SK-N-SH treated with all-trans-retinoic acid at 6 μM for 48 hours (cell line): ENCODE results near the gene TTR.

Experiments used
- ATAC-seq: fragments of 200-7000 bp; cut with Tn5 transposase; 3 replicates; pipeline ENCODE4 v1.9.1; 2020; ENCODE audit warnings: mild to moderate bottlenecking, moderate library complexity
- ARNTL ChIP-seq: fragments of 450-650 bp; formaldehyde crosslinking; IDR thresholded peaks from 2 replicates; pipeline ENCODE4 v1.5.0; 2020; ENCODE audit warnings: low read depth, mild to moderate bottlenecking, moderate library complexity, borderline replicate concordance
- BACH2 ChIP-seq: fragments of 250-450 bp; sonication (Bioruptor Pico); IDR thresholded peaks from 2 replicates; pipeline ENCODE4 v1.9.0; 2021; ENCODE audit warnings: mild to moderate bottlenecking, borderline replicate concordance
- CSDC2 ChIP-seq: fragments of 250-450 bp; sonication (Bioruptor Pico); IDR thresholded peaks from 2 replicates; pipeline ENCODE4 v1.5.0; 2020; ENCODE audit warnings: mild to moderate bottlenecking, moderate library complexity
- CSRNP3 ChIP-seq: fragments of 250-450 bp; sonication (Bioruptor Pico); IDR thresholded peaks from 2 replicates; pipeline ENCODE4 v1.5.1; 2021; ENCODE audit warnings: mild to moderate bottlenecking, moderate library complexity
- ESRRG ChIP-seq: fragments of 250-450 bp; sonication (Bioruptor Pico); IDR thresholded peaks from 2 replicates; pipeline ENCODE4 v1.6.1; 2021; ENCODE audit warnings: mild to moderate bottlenecking
- ISL1 ChIP-seq: fragments of 250-450 bp; sonication (Bioruptor Pico); IDR thresholded peaks from 2 replicates; pipeline ENCODE4 v2.1.2; 2022; ENCODE audit warnings: mild to moderate bottlenecking, moderate library complexity
- OSR1 ChIP-seq: fragments of 250-450 bp; sonication (Bioruptor Pico); IDR thresholded peaks from 2 replicates; pipeline ENCODE4 v1.8.0; 2022; ENCODE audit warnings: moderate library complexity, mild to moderate bottlenecking, inconsistent platforms
- POU6F1 ChIP-seq: fragments of 250-450 bp; sonication (Bioruptor Pico); IDR thresholded peaks from 2 replicates; pipeline ENCODE4 v1.8.0; 2021; ENCODE audit warnings: low read depth, mild to moderate bottlenecking, moderate library complexity, borderline replicate concordance
- PPARA ChIP-seq: fragments of 250-450 bp; sonication (Bioruptor Pico); IDR thresholded peaks from 2 replicates; pipeline ENCODE4 v1.5.0; 2020; ENCODE audit warnings: mild to moderate bottlenecking, borderline replicate concordance
- RARB ChIP-seq: fragments of 250-450 bp; sonication (Bioruptor Pico); IDR thresholded peaks from 2 replicates; pipeline ENCODE4 v1.8.0; 2021; ENCODE audit warnings: mild to moderate bottlenecking, moderate library complexity
- SNAI2 ChIP-seq: fragments of 250-450 bp; sonication (Bioruptor Pico); IDR thresholded peaks from 2 replicates; pipeline ENCODE4 v1.5.0; 2020; ENCODE audit warnings: mild to moderate bottlenecking, moderate library complexity
- TCF4 ChIP-seq: fragments of 250-450 bp; sonication (Bioruptor Pico); IDR thresholded peaks from 2 replicates; pipeline ENCODE4 v1.8.0; 2021; ENCODE audit warnings: mild to moderate bottlenecking, moderate library complexity, borderline replicate concordance
- TOX ChIP-seq: fragments of 250-450 bp; sonication (Bioruptor Pico); IDR thresholded peaks from 2 replicates; pipeline ENCODE4 v1.8.0; 2021; ENCODE audit warnings: mild to moderate bottlenecking, moderate library complexity, borderline replicate concordance
- ZC3H10 ChIP-seq: fragments of 250-450 bp; sonication (Bioruptor Pico); IDR thresholded peaks from 2 replicates; pipeline ENCODE4 v1.5.1; 2021; ENCODE audit warnings: mild to moderate bottlenecking, moderate library complexity
- ZFP3 ChIP-seq: fragments of 250-450 bp; sonication (Bioruptor Pico); IDR thresholded peaks from 2 replicates; pipeline ENCODE4 v1.5.0; 2020; ENCODE audit warnings: mild to moderate bottlenecking, moderate library complexity
- ZFP30 ChIP-seq: fragments of 450-650 bp; formaldehyde crosslinking; IDR thresholded peaks from 2 replicates; pipeline ENCODE4 v1.5.0; 2022; ENCODE audit warnings: mild to moderate bottlenecking, moderate library complexity
- ZNF565 ChIP-seq: fragments of 450-650 bp; formaldehyde crosslinking; conservative IDR thresholded peaks from 2 replicates; pipeline ENCODE4 v1.5.0; 2020; ENCODE audit warnings: low read depth, mild to moderate bottlenecking, moderate library complexity
- ZNF70 ChIP-seq: fragments of 450-650 bp; formaldehyde crosslinking; IDR thresholded peaks from 2 replicates; pipeline ENCODE4 v1.5.0; 2020; ENCODE audit warnings: mild to moderate bottlenecking, moderate library complexity
- ZNF8 ChIP-seq: fragments of 450-650 bp; formaldehyde crosslinking; IDR thresholded peaks from 2 replicates; pipeline ENCODE4 v1.5.0; 2020; ENCODE audit warnings: mild to moderate bottlenecking, moderate library complexity
- TF ChIP-seq, protein P1 (sequence below): fragments of 250-450 bp; sonication (Bioruptor Pico); IDR thresholded peaks from 2 replicates; pipeline ENCODE4 v1.8.0; 2020; ENCODE audit warnings: mild to moderate bottlenecking, moderate library complexity, borderline replicate concordance
- TF ChIP-seq, protein P2 (sequence below): fragments of 250-450 bp; sonication (Bioruptor Pico); IDR thresholded peaks from 2 replicates; pipeline ENCODE4 v1.5.0; 2020; ENCODE audit warnings: mild to moderate bottlenecking, moderate library complexity

TTR gene

GRCh38 chr18:31574359-31574758, 17.3 kb upstream of the TTR start:
- TF ChIP-seq ISL1 (CRISPR knock-in tag) (no peak), CSRNP3 (no peak), ZFP30 (CRISPR knock-in tag) (no peak), BACH2 (no peak), SNAI2 (CRISPR knock-in tag) (no peak), ZC3H10 (CRISPR knock-in tag) (no peak), PPARA (no peak), ZNF8 (CRISPR knock-in tag) (no peak), RARB (CRISPR knock-in tag) (no peak), ESRRG (CRISPR knock-in tag) (no peak), CSDC2 (no peak)
- TF ChIP-seq, protein P1, sequence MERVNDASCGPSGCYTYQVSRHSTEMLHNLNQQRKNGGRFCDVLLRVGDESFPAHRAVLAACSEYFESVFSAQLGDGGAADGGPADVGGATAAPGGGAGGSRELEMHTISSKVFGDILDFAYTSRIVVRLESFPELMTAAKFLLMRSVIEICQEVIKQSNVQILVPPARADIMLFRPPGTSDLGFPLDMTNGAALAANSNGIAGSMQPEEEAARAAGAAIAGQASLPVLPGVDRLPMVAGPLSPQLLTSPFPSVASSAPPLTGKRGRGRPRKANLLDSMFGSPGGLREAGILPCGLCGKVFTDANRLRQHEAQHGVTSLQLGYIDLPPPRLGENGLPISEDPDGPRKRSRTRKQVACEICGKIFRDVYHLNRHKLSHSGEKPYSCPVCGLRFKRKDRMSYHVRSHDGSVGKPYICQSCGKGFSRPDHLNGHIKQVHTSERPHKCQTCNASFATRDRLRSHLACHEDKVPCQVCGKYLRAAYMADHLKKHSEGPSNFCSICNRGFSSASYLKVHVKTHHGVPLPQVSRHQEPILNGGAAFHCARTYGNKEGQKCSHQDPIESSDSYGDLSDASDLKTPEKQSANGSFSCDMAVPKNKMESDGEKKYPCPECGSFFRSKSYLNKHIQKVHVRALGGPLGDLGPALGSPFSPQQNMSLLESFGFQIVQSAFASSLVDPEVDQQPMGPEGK (CRISPR knock-in tag), result no peak
- TF ChIP-seq, protein P2, sequence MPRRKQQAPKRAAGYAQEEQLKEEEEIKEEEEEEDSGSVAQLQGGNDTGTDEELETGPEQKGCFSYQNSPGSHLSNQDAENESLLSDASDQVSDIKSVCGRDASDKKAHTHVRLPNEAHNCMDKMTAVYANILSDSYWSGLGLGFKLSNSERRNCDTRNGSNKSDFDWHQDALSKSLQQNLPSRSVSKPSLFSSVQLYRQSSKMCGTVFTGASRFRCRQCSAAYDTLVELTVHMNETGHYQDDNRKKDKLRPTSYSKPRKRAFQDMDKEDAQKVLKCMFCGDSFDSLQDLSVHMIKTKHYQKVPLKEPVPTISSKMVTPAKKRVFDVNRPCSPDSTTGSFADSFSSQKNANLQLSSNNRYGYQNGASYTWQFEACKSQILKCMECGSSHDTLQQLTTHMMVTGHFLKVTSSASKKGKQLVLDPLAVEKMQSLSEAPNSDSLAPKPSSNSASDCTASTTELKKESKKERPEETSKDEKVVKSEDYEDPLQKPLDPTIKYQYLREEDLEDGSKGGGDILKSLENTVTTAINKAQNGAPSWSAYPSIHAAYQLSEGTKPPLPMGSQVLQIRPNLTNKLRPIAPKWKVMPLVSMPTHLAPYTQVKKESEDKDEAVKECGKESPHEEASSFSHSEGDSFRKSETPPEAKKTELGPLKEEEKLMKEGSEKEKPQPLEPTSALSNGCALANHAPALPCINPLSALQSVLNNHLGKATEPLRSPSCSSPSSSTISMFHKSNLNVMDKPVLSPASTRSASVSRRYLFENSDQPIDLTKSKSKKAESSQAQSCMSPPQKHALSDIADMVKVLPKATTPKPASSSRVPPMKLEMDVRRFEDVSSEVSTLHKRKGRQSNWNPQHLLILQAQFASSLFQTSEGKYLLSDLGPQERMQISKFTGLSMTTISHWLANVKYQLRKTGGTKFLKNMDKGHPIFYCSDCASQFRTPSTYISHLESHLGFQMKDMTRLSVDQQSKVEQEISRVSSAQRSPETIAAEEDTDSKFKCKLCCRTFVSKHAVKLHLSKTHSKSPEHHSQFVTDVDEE (CRISPR knock-in tag), result no peak
- no peak for ATAC-seq

DNA sequence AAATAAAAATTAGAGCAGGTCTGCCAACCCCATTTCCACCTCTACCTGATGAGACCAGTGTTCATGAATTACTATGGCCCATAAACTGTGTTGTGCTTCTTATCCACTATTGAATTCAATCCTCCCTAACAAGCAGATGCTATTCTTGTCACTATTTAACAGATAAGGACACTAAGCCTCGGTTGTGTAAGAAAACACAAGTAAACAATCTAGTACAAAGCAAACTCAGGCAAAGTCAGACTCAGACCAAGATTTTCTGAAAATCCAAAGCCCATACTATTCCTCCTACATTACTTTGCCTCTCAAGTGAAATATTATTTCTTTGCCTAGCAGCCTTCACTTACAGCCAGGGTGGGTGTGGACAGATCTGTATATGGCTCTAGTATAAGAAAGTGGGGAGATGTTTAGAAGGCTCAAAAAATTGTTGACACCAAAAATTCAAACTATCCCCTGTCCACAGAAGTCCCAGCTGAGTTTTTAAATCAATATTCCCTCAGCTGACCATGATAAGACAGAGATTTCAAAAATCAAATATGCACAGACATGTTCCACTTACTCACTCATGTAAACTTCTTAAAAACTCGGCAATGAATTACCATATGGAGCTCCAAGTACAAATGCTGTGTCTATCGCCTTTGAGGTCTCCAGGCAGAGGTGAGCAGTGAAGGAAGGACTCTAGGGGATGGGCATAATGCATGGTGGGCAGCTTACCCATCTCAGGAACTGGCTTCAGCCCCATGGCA, 16.0 kb upstream of the TTR start:
- TF ChIP-seq, protein P1 (CRISPR knock-in tag), result no peak
- TF ChIP-seq BACH2 (no peak), SNAI2 (CRISPR knock-in tag) (no peak), ZC3H10 (CRISPR knock-in tag) (no peak), RARB (CRISPR knock-in tag) (no peak), ZFP3 (CRISPR knock-in tag) (no peak), ZNF70 (CRISPR knock-in tag) (no peak), ARNTL (CRISPR knock-in tag) (no peak), PPARA (no peak), TCF4 (CRISPR knock-in tag) (no peak), ZNF565 (no peak), CSDC2 (no peak), POU6F1 (CRISPR knock-in tag) (no peak), TOX (no peak), ZNF8 (CRISPR knock-in tag) (no peak), ESRRG (CRISPR knock-in tag) (no peak)
- ATAC-seq, result no peak

- ATAC-seq, result no peak
- no peak for TF ChIP-seq PPARA
- no peak for TF ChIP-seq ZFP30 (CRISPR knock-in tag)
- TF ChIP-seq OSR1 (CRISPR knock-in tag), result no peak
Measured at GRCh38 chr18:31576670-31577069, 15.0 kb upstream of the TTR start.
